Body of pancreas (tissue), 4 donors: Measurements from ENCODE around the gene WBP1.
A peak's percentile ranks its signal among the peaks of the same experiment; 100 is the strongest.

Source experiments
- POLR2A ChIP-seq, 3 donors: fragments of 450-650 bp; IDR thresholded peaks; one replicate each; pipeline ENCODE4 v1.6.1; 2016; ENCODE audit warnings: antibody characterized with exemption in 3 of 3, mild to moderate bottlenecking in 2 of 3
- TF ChIP-seq, protein P1 (sequence below), 7 experiments: fragments of 450-650 bp in 4 of 7; fragments of 200-600 bp in 3 of 7; sonication (generic) in 3 of 7; IDR thresholded peaks; one replicate each; pipeline ENCODE4 v1.5.1; 2016 to 2019; ENCODE audit warnings: antibody characterized with exemption in 7 of 7

DNA sequence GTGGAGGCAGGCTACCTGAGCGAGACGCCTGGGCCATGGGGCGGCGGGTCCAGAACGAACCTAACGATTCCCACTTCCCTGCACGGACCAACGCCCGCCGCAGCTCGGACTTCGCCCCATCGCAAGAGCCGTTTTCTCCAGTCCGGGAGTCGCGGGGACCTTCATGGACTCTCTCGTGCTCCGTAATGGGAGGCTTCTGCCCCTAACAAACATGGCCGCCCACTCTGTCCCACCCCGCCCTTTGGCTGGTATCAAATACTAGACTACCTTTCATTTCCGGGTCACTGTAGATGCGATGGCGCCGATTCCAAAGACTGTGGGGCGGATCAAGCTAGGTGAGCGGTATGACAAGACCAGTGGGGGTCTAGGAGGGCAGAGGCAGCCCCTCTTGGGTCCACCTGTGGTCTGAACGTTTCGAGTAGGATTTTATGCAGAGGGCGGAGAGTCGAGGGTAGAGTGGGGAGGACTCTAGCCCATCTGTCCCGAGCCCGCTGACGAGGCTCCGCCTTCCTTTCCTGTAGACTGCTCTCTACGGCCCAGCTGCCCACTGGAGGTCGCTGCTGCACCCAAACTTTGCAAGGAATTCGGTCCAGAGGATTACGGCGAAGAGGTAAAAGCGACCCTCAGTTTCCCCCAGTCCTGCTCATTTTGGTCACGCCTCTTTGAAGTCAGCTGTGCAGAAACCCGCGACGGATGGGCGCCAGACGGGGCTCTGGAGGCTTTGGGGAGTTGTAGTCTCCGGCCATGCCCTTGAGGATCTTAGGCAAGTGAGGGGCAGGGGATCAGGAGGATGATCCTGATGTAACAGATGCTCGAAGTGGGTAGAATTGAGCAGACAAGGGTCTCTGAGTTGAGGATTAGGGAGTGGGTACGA lies 24.8 kb downstream of the WBP1 start, which contains the start of the genes CCDC142 and TTC31:
- TF ChIP-seq, protein P1, sequence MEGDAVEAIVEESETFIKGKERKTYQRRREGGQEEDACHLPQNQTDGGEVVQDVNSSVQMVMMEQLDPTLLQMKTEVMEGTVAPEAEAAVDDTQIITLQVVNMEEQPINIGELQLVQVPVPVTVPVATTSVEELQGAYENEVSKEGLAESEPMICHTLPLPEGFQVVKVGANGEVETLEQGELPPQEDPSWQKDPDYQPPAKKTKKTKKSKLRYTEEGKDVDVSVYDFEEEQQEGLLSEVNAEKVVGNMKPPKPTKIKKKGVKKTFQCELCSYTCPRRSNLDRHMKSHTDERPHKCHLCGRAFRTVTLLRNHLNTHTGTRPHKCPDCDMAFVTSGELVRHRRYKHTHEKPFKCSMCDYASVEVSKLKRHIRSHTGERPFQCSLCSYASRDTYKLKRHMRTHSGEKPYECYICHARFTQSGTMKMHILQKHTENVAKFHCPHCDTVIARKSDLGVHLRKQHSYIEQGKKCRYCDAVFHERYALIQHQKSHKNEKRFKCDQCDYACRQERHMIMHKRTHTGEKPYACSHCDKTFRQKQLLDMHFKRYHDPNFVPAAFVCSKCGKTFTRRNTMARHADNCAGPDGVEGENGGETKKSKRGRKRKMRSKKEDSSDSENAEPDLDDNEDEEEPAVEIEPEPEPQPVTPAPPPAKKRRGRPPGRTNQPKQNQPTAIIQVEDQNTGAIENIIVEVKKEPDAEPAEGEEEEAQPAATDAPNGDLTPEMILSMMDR (IDR thresholded peaks at IDR 0.05): peak; percentile 76 to 96 (median 90)
- TF ChIP-seq POLR2A (IDR thresholded peaks at IDR 0.05): peak in 2 of 3 donors; percentile 62 to 64
